Measurements from ENCODE around the gene EN1. TPM values are rescaled to one million over a fixed set of nuclear protein-coding genes. Genes with fewer than 3 reads are reported as not detected.

EN1 gene
- not detected for total RNA-seq

GRCh38 chr2:118846953-118847761, at the start of gene EN1:
TSS of gene EN1 (minus strand) at chr2:118847648. CDS start at chr2:118847167, 481 bp downstream.
- Histone ChIP-seq H3K27ac (no peak within 1 kb of the TSS), H3K4me1 (peaks cover 0 to 52% of the 10 kb centered on the region in 2 donors), H3K36me3 (no peaks in the 10 kb centered on the region), H3K9me3 (no peaks in the 10 kb centered on the region), H3K27me3 (peaks cover 67 to 80% of the 10 kb centered on the region in 2 donors), H3K4me3 (peak within 1 kb of the TSS in 1 of 2 donors; percentile 36)
- DNase-seq (ENCODE audit: low spot score) = peak; percentile 53
- TF ChIP-seq, protein P1, sequence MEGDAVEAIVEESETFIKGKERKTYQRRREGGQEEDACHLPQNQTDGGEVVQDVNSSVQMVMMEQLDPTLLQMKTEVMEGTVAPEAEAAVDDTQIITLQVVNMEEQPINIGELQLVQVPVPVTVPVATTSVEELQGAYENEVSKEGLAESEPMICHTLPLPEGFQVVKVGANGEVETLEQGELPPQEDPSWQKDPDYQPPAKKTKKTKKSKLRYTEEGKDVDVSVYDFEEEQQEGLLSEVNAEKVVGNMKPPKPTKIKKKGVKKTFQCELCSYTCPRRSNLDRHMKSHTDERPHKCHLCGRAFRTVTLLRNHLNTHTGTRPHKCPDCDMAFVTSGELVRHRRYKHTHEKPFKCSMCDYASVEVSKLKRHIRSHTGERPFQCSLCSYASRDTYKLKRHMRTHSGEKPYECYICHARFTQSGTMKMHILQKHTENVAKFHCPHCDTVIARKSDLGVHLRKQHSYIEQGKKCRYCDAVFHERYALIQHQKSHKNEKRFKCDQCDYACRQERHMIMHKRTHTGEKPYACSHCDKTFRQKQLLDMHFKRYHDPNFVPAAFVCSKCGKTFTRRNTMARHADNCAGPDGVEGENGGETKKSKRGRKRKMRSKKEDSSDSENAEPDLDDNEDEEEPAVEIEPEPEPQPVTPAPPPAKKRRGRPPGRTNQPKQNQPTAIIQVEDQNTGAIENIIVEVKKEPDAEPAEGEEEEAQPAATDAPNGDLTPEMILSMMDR (IDR thresholded peaks at IDR 0.05) = no peak

- Histone ChIP-seq H3K4me3 (no peak overlapping the region), H3K27ac (no peak overlapping the region), H3K27me3 (no peaks in the 10 kb centered on the region), H3K36me3 (no peaks in the 10 kb centered on the region), H3K9me3 (peaks cover 0 to 29% of the 10 kb centered on the region in 2 donors), H3K4me1 (no peaks in the 10 kb centered on the region)
- DNase-seq (ENCODE audit: low spot score) = no peak
- TF ChIP-seq, protein P1 (IDR thresholded peaks at IDR 0.05) = no peak
Measured at GRCh38 chr2:118893100-118893499, 45.7 kb upstream of the EN1 start.

- Histone ChIP-seq H3K4me3 (no peak overlapping the region), H3K36me3 (no peaks in the 10 kb centered on the region), H3K27ac (no peak overlapping the region), H3K4me1 (no peaks in the 10 kb centered on the region), H3K27me3 (no peaks in the 10 kb centered on the region), H3K9me3 (peaks cover 0 to 29% of the 10 kb centered on the region in 2 donors)
- TF ChIP-seq, protein P1 (IDR thresholded peaks at IDR 0.05) = no peak
- no peak for DNase-seq (ENCODE audit: low spot score)
Measured at GRCh38 chr2:118889995-118890394, 42.5 kb upstream of the EN1 start.

DNA sequence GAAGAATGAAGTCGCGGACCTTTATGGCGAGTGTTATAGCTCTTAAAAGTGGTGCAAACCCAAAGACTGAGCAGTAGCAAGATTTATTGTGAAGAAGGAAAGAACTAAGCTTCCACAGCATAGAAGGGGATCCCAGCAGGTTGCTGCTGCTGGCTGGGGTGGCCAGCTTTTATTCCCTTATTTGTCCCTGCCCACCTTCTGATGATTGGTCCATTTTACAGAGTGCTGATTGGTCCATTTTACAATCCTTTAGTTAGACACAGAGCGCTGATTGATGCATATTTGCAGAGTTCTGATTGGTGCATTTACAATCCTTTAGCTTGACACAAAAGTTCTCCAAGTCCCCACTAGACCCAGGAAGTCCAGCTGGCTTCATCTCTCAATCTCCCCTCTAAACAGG, 36.3 kb upstream of the EN1 start:
- Histone ChIP-seq H3K36me3 (no peaks in the 10 kb centered on the region), H3K4me1 (peaks cover 0 to 7% of the 10 kb centered on the region in 2 donors)

DNA sequence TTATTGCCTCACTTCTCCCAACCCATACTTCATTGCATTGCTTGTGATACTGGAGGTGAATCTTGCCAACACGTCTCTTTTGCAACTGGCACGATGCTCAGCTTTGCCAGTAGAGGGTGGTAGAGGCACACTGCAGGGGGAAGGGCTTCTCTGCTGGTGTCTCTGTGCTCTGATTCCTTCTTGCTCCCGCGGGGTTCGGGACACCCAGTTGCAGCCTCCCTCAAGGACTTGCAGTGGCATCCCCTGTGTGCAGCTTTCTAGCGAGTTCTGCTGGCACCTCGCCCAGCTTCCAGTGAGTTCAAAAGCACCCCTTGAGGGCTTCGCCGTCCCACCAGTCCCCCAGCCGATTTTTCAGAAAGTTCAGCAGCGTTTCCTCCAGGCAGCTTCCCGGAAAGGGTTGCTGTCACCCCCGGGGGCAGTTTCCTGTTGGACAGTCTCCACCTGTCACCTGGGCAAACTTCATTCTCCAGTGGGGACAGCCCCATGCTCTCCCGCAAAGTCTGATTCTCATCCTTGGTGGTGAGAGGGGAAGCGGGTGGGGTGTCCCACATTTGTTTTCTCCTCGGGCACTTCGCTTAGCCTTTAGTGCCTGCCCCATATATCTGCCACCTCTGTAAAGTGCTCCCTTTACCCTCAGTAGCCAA, 35.4 kb upstream of the EN1 start:
- H3K27me3 ChIP-seq = no peaks in the 10 kb centered on the region
- H3K36me3 ChIP-seq = no peaks in the 10 kb centered on the region
- peak overlapping the region in 1 of 2 donors; percentile 28 for H3K4me3 ChIP-seq
- no peak overlapping the region for H3K27ac ChIP-seq
- H3K9me3 ChIP-seq = no peaks in the 10 kb centered on the region
- peak; percentile 78 for DNase-seq (ENCODE audit: low spot score)
- peaks cover 0 to 7% of the 10 kb centered on the region in 2 donors for H3K4me1 ChIP-seq
- TF ChIP-seq, protein P1 (IDR thresholded peaks at IDR 0.05) = peak; percentile 80 to 86

More for the DNA sequence above, 36.3 kb upstream of the EN1 start:
- TF ChIP-seq, protein P1 (IDR thresholded peaks at IDR 0.05) = no peak
- Histone ChIP-seq H3K9me3 (peaks cover 0 to 1% of the 10 kb centered on the region in 2 donors), H3K27ac (no peak overlapping the region), H3K4me3 (no peak overlapping the region), H3K27me3 (no peaks in the 10 kb centered on the region)
- DNase-seq (ENCODE audit: low spot score) = no peak

Data from right atrium auricular region (tissue), 2 donors.